Measurements from ENCODE around the gene JPT2.

- peak; percentile 42 to 70 for TF ChIP-seq CTCF (conservative IDR thresholded peaks at IDR 0.05 in 1 of 2, IDR thresholded peaks at IDR 0.05 in 1 of 2; ENCODE audit: low read depth in 1 of 2, low read length in 2 of 2)
- TF ChIP-seq EZH2 (IDR thresholded peaks at IDR 0.05; ENCODE audit: low read length, missing control alignments): no peak
Measured at GRCh38 chr16:1705688-1706385, 27.8 kb downstream of the JPT2 start, which contains the start of gene MAPK8IP3.
